Measurements from ENCODE around the gene PPFIA2.

DNA sequence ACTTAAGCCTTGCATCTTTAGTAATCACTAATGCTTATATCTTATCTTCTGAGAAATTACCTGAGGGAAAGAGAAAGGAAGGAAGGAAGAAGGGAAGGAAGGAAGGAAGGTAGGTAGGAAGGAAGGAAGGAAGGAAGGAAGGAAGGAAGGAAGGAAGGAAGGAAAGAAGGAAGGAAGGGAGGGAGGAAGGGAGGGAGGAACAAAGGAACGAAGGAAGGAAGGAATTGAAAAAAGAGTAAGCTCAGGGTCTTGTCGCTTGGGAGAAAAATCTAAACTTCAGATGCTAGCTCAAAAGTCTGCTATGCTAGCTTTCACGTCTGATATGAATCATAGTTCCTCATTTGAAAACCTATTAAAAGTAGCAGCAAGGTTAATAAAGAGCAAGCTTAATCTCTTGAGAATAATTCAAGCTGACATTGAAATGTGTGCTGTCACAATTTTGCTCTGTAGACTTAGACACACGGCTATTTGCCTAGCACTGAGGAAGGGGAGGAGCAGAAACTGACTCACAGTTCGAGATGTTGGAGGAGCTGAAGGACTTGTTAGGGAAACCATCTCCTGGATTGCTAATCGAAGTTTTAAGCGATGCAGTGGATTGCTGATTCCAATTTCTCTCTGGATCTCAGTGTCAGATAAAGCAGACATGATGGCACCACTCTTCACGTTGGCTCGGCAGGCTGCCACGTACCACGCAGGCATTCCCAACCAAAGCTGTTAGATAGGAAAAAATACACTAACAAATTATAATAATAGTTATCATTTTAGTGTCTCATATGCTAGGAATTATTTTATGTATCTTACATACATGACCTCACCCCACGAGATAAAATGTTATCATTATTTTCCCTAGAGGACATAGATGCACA, 464.6 kb downstream of the PPFIA2 start:
- no peak for TF ChIP-seq EZH2 (IDR thresholded peaks at IDR 0.05)
- TF ChIP-seq POLR2AphosphoS5 (IDR thresholded peaks at IDR 0.05; ENCODE audit: borderline replicate concordance, low read depth, low read length), result peak; percentile 79; the same call in 1 of the 2 replicates
- no peak for TF ChIP-seq FOXP2 (optimal IDR thresholded peaks at IDR 0.05; ENCODE audit: control extremely low read depth, extremely low read length, insufficient read depth)
